HUES6 (cell line): ENCODE results near the gene RNGTT.

Experiments used
- H3K27ac ChIP-seq: 2 replicates; pipeline ENCODE4 v1.7.0; 2013; ENCODE audit warnings: low read depth, mild to moderate bottlenecking, low read length, inconsistent platforms
- H3K27me3 ChIP-seq: 2 replicates; pipeline ENCODE4 v1.6.1; 2013; ENCODE audit warnings: low read length; ENCODE audit not compliant: control insufficient read depth, insufficient read depth
- H3K36me3 ChIP-seq: 2 replicates; pipeline ENCODE4 v1.6.1; 2013; ENCODE audit warnings: low read length; ENCODE audit not compliant: control insufficient read depth, insufficient read depth
- H3K4me1 ChIP-seq: 2 replicates; pipeline ENCODE4 v1.6.1; 2013; ENCODE audit warnings: low read length; ENCODE audit not compliant: control insufficient read depth, insufficient read depth
- H3K4me3 ChIP-seq: 2 replicates; pipeline ENCODE4 v1.5.1; 2013; ENCODE audit warnings: low read depth, low read length
- H3K9ac ChIP-seq: one replicate; pipeline ENCODE4 v1.6.1; 2013; ENCODE audit warnings: mild to moderate bottlenecking, low read length
- H3K9me3 ChIP-seq: 2 replicates; pipeline ENCODE4 v1.6.1; 2013; ENCODE audit warnings: low read depth, low read length; ENCODE audit not compliant: control insufficient read depth, insufficient read depth

RNGTT gene

DNA sequence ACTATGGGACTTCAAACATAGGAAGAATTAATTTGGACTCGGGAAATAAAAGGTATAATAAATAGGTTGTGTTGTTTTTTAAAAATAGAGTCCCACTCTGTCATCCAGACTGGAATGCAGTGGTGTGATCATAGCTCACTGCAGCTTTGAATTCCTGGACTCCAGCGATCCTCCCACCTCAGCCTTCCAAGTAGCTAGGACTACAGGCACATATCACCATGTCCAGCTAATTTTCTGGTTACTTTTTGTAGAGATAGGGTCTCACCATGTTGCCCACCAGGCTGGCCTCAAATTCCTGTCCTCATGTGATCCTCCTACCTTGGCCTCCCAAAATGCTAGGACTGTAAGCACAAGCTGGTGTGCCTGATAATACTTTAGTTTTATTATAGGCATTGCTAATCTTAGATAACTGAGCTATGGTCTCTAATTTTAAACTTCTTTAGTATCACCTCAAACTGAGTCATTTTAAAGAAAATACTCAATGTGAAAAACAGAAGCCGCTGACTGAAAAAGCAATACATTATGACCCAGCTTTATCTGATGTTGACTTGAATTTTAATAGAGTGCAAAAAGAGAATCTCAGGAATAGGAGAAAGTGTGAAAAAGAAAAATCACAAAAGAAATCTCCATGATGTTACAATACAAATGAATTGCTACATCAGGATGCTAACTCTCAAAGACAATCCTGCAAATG is 251.0 kb downstream of the RNGTT start:
- no peaks in the 10 kb centered on the region for H3K4me1 ChIP-seq
- H3K4me3 ChIP-seq = no peak overlapping the region
- no peak overlapping the region for H3K9ac ChIP-seq
- H3K36me3 ChIP-seq = no peaks in the 10 kb centered on the region
- no peaks in the 10 kb centered on the region for H3K27me3 ChIP-seq
- no peaks in the 10 kb centered on the region for H3K9me3 ChIP-seq
- no peak overlapping the region for H3K27ac ChIP-seq

GRCh38 chr6:88709819-88710246 is 253.6 kb downstream of the RNGTT start:
- no peak overlapping the region for H3K4me3 ChIP-seq
- no peaks in the 10 kb centered on the region for H3K4me1 ChIP-seq
- H3K9me3 ChIP-seq = no peaks in the 10 kb centered on the region
- no peak overlapping the region for H3K9ac ChIP-seq
- H3K27me3 ChIP-seq = no peaks in the 10 kb centered on the region
- H3K27ac ChIP-seq = no peak overlapping the region
- no peaks in the 10 kb centered on the region for H3K36me3 ChIP-seq

GRCh38 chr6:88708197-88708744 is 255.1 kb downstream of the RNGTT start:
- no peaks in the 10 kb centered on the region for H3K27me3 ChIP-seq
- H3K4me3 ChIP-seq = no peak overlapping the region
- H3K4me1 ChIP-seq = no peaks in the 10 kb centered on the region
- no peak overlapping the region for H3K27ac ChIP-seq
- no peaks in the 10 kb centered on the region for H3K9me3 ChIP-seq
- H3K9ac ChIP-seq = no peak overlapping the region
- H3K36me3 ChIP-seq = no peaks in the 10 kb centered on the region

DNA sequence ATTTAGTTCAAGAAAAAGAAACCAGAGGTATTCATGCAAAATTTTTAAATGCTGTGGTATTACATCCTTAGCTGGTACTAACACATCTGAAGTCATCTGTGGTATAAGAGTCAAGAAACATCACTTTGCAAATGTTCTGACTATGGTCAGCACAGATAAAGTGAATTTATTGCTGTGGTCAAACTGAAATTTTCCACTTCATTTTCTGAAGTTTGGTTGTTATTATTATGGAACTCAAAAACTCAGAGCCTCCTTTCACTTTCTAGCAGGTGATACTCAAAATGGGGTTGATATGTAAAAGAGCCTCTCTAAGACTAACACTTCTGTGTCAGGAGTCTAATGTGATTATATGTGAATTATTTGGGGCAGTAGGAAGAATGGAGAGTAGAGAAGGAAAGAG is 257.8 kb downstream of the RNGTT start:
- H3K27me3 ChIP-seq = no peaks in the 10 kb centered on the region
- H3K9me3 ChIP-seq = no peaks in the 10 kb centered on the region
- H3K4me1 ChIP-seq = no peaks in the 10 kb centered on the region
- no peak overlapping the region for H3K27ac ChIP-seq
- no peak overlapping the region for H3K4me3 ChIP-seq
- no peaks in the 10 kb centered on the region for H3K36me3 ChIP-seq
- H3K9ac ChIP-seq = no peak overlapping the region

- Histone ChIP-seq H3K4me3 (no peak overlapping the region), H3K27ac (no peak overlapping the region), H3K9me3 (no peaks in the 10 kb centered on the region), H3K36me3 (no peaks in the 10 kb centered on the region), H3K27me3 (no peaks in the 10 kb centered on the region), H3K4me1 (no peaks in the 10 kb centered on the region), H3K9ac (no peak overlapping the region)
Observed at GRCh38 chr6:88704980-88705379, 258.4 kb downstream of the RNGTT start.

DNA sequence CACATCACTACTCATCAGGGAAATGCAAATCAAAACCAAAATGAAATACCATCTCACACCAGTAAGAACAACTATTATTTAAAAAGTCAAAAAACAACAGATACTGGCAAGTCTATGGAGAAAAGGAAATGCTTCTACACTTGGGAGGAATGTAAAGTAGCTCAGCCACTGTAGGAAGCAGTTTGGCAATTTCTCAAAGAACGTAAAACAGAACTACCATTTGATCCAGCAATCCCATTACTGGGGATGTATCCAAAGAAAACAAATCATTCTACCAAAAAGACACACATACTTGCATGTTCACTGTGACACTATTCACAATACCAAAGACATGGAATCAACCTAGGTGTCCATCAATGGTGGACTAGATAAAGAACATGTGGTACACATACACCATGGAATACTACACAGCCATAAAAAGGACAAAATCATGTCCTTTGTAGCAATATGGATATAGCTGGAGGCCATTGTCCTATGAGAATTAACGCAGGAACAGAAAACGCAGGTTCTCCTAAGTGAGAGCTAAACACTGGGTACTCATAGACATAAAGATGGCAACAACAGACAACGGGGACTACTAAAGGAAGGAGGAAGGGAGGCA is 260.4 kb downstream of the RNGTT start:
- no peaks in the 10 kb centered on the region for H3K4me1 ChIP-seq
- H3K27ac ChIP-seq = no peak overlapping the region
- H3K27me3 ChIP-seq = no peaks in the 10 kb centered on the region
- H3K9ac ChIP-seq = no peak overlapping the region
- H3K36me3 ChIP-seq = no peaks in the 10 kb centered on the region
- no peak overlapping the region for H3K4me3 ChIP-seq
- no peaks in the 10 kb centered on the region for H3K9me3 ChIP-seq

DNA sequence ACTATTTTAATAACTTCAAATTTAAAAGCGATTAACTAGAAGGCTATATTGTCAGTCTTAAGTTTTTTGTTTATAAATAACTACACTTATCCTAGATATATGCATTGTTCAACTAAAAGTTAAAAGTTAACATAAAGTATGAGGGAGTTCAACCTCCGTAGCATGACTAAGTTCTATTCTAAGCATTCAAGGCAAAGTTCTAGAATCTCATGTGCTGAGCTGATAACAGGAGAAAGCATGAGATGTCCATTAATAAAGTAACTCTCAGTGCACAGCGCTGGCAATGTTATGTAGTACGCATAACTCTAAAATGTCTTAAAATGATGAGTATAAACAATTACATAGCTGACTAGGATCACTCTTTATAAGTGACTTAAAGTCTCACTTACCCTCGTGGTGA is 264.8 kb downstream of the RNGTT start:
- H3K27me3 ChIP-seq = no peaks in the 10 kb centered on the region
- no peaks in the 10 kb centered on the region for H3K9me3 ChIP-seq
- H3K27ac ChIP-seq = no peak overlapping the region
- H3K9ac ChIP-seq = no peak overlapping the region
- H3K4me3 ChIP-seq = no peak overlapping the region
- no peaks in the 10 kb centered on the region for H3K36me3 ChIP-seq
- H3K4me1 ChIP-seq = no peaks in the 10 kb centered on the region

DNA sequence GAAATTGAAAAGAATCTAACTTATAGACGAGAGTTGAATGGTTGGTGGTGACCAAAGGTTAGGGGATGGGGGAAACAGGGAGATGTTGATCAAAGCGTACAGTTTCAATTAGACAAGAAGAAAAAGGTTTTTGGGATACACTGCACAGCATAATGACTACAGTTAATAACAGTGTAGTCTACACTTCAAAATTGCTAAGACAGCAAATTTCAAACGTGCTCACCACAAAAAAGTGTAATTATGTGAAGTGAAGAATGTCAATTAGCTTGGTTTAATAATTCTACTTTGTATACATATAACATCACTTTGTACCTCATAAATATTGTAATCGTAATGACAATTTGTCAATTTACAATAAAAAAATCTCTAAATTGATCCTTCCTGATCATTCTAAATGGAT is 267.5 kb downstream of the RNGTT start:
- no peak overlapping the region for H3K9ac ChIP-seq
- H3K36me3 ChIP-seq = no peaks in the 10 kb centered on the region
- H3K9me3 ChIP-seq = no peaks in the 10 kb centered on the region
- no peak overlapping the region for H3K4me3 ChIP-seq
- no peaks in the 10 kb centered on the region for H3K27me3 ChIP-seq
- no peaks in the 10 kb centered on the region for H3K4me1 ChIP-seq
- H3K27ac ChIP-seq = no peak overlapping the region

GRCh38 chr6:88683734-88684133 is 279.7 kb downstream of the RNGTT start:
- Histone ChIP-seq H3K27me3 (no peaks in the 10 kb centered on the region), H3K9ac (no peak overlapping the region), H3K36me3 (no peaks in the 10 kb centered on the region), H3K9me3 (no peaks in the 10 kb centered on the region), H3K4me1 (no peaks in the 10 kb centered on the region; the same call in 1 of the 2 replicates), H3K4me3 (no peak overlapping the region), H3K27ac (no peak overlapping the region)

DNA sequence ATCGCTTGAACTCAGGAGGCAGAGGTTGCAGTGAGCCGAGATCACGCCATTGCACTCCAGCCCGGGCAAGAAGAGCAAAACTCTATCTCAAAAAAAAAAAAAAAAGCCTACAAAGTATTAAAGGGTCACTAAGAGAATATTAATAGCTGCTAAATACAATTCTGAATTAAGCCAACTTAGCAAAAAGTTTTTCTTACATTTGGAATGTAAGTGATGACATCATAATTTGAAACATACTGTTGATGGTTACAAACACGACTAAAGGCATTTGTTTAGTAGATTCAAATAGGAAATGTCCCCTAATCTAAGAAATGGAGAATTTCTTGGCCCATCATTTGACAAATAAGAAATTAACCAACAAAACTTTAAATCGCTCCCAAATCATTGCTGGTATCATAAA is 282.8 kb downstream of the RNGTT start:
- H3K36me3 ChIP-seq = no peaks in the 10 kb centered on the region
- H3K4me3 ChIP-seq = no peak overlapping the region
- H3K9ac ChIP-seq = no peak overlapping the region
- H3K27ac ChIP-seq = no peak overlapping the region
- H3K9me3 ChIP-seq = no peaks in the 10 kb centered on the region
- H3K27me3 ChIP-seq = no peaks in the 10 kb centered on the region
- H3K4me1 ChIP-seq = no peaks in the 10 kb centered on the region; the same call in 1 of the 2 replicates

DNA sequence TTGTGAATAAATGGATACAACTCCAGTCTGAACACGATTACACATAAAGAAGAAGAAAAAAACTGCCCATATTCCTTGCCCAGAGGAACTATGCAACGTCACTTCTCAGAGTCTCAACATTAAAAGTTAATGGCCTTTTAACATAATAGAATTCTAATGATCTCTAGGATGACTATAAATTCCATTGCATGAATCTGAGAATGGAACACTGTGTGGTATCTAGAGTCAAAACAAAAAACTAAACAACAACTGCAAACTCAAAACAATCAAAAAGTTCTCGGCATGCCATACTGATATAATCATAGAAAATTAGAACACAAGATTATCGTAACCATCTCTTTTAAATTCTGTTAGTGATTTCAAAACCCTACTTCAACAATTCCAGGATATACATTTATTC is 283.6 kb downstream of the RNGTT start:
- H3K4me1 ChIP-seq = no peaks in the 10 kb centered on the region; the same call in 1 of the 2 replicates
- H3K9ac ChIP-seq = no peak overlapping the region
- no peaks in the 10 kb centered on the region for H3K9me3 ChIP-seq
- H3K36me3 ChIP-seq = no peaks in the 10 kb centered on the region
- no peaks in the 10 kb centered on the region for H3K27me3 ChIP-seq
- no peak overlapping the region for H3K27ac ChIP-seq
- H3K4me3 ChIP-seq = no peak overlapping the region
